H1 (cell line): ENCODE measurements around the gene CNNM3. TPM values are rescaled to one million over a fixed set of nuclear protein-coding genes. Genes with fewer than 3 reads are reported as not detected.
A peak's percentile ranks its signal among the peaks of the same experiment; 100 is the strongest.

Experiments
- CTCF ChIA-PET: fragments of 300-600 bp; sonication (Branson Sonifier 250); formaldehyde crosslinking; loops from one replicate; lab custom pipeline; 2021; ENCODE audit not compliant: partially characterized antibody; lab: Charles Lee
- POLR2A ChIA-PET: fragments of 300-600 bp; sonication (Branson Sonifier 250); formaldehyde crosslinking; loops from one replicate; lab custom pipeline; 2021; ENCODE audit warnings: inconsistent platforms; ENCODE audit not compliant: partially characterized antibody; lab: Charles Lee
- DNase-seq, 2 experiments: peaks; one replicate each; pipeline versions ENCODE4 v3.0.0 to v3.0.0-alpha.2; 2010 to 2022; ENCODE audit warnings: low spot score in 2 of 2, low read depth in 1 of 2, mixed read lengths in 1 of 2
- FAIRE-seq: peaks from 2 replicates; lab custom pipeline; 2011; peaks lifted over from hg19 to GRCh38; lab: Jason Lieb, UNC
- H2AFZ ChIP-seq: 2 replicates; pipeline ENCODE4 v1.8.1; 2012; ENCODE audit warnings: low read length, inconsistent platforms
- H2AK5ac ChIP-seq: 2 replicates; pipeline ENCODE4 v1.6.1; 2013; ENCODE audit warnings: low read depth, low read length
- H2BK120ac ChIP-seq: replicated peaks from 2 replicates; pipeline ENCODE3; 2013; ENCODE audit warnings: low read depth, low read length, inconsistent platforms
- H2BK12ac ChIP-seq: 2 replicates; pipeline ENCODE4 v1.6.1; 2013; ENCODE audit warnings: low read depth, low read length
- H2BK15ac ChIP-seq: 2 replicates; pipeline ENCODE4 v1.6.1; 2013; ENCODE audit warnings: low read length
- H2BK20ac ChIP-seq: 2 replicates; pipeline ENCODE4 v1.6.1; 2013; ENCODE audit warnings: low read length
- H2BK5ac ChIP-seq: 2 replicates; pipeline ENCODE4 v1.6.1; 2013; ENCODE audit warnings: low read depth, low read length
- H3K14ac ChIP-seq: 2 replicates; pipeline ENCODE4 v1.6.1; 2013; ENCODE audit warnings: inconsistent platforms; ENCODE audit not compliant: insufficient read length
- H3K18ac ChIP-seq: 2 replicates; pipeline ENCODE4 v1.6.1; 2013; ENCODE audit warnings: low read length; ENCODE audit errors: extremely low read depth
- H3K23ac ChIP-seq: 2 replicates; pipeline ENCODE4 v1.6.1; 2013; ENCODE audit warnings: inconsistent platforms; ENCODE audit not compliant: insufficient read length
- H3K23me2 ChIP-seq: 2 replicates; pipeline ENCODE4 v1.6.1; 2013; ENCODE audit warnings: low read depth, low read length
- H3K27ac ChIP-seq: 2 replicates; pipeline ENCODE4 v1.6.1; 2011; ENCODE audit warnings: low read depth, low read length, inconsistent platforms
- H3K27me3 ChIP-seq, 4 experiments: replicated peaks in 1 of 4; 1 replicate in 1 of 4; 2 replicates in 3 of 4; pipeline versions ENCODE4 v1.6.1 to v1.8.1; 2011 to 2013; ENCODE audit warnings: low read length in 3 of 4, mild to moderate bottlenecking in 3 of 4, inconsistent platforms in 2 of 4, mixed read lengths in 2 of 4, moderate library complexity in 1 of 4; ENCODE audit not compliant: control insufficient read depth in 3 of 4, insufficient read depth in 3 of 4; ENCODE audit errors: extremely low read depth in 1 of 4
- H3K36me3 ChIP-seq, 4 experiments: 2 replicates each; pipeline versions ENCODE4 v1.6.1 to v1.8.1; 2011 to 2013; ENCODE audit warnings: mild to moderate bottlenecking in 4 of 4, low read length in 3 of 4, moderate library complexity in 2 of 4, control low read depth in 1 of 4, inconsistent platforms in 1 of 4; ENCODE audit not compliant: insufficient read depth in 4 of 4, control insufficient read depth in 2 of 4
- H3K4ac ChIP-seq: replicated peaks from 2 replicates; pipeline ENCODE3; 2013; ENCODE audit warnings: low read length, low read depth, mixed read lengths, inconsistent platforms; ENCODE audit not compliant: insufficient read length
- H3K4me1 ChIP-seq, 4 experiments: replicated peaks in 1 of 4; 1 replicate in 1 of 4; 2 replicates in 3 of 4; pipeline versions ENCODE4 v1.6.1 to v1.8.1; 2011 to 2013; ENCODE audit warnings: low read length in 3 of 4, inconsistent platforms in 2 of 4, mixed read lengths in 1 of 4; ENCODE audit not compliant: insufficient read depth in 4 of 4, control insufficient read depth in 3 of 4
- H3K4me2 ChIP-seq, 2 experiments: 2 replicates each; pipeline versions ENCODE4 v1.6.1 to v1.8.1; 2011 to 2013; ENCODE audit warnings: low read depth in 2 of 2, low read length in 2 of 2, control low read depth in 1 of 2, inconsistent platforms in 1 of 2, mild to moderate bottlenecking in 1 of 2; ENCODE audit not compliant: insufficient read depth in 1 of 2
- H3K4me3 ChIP-seq, 4 experiments: fragments of 200-600, 300-600 bp in 1 of 4; sonication (generic), shearing (Covaris generic), sonication (Bioruptor Twin) in 1 of 4; 2 replicates each; pipeline versions ENCODE4 v1.5.1 to v1.8.1; 2011 to 2016; ENCODE audit warnings: low read length in 4 of 4, low read depth in 3 of 4, control low read depth in 2 of 4, inconsistent platforms in 2 of 4, mild to moderate bottlenecking in 2 of 4, mixed read lengths in 1 of 4, moderate library complexity in 1 of 4; ENCODE audit not compliant: insufficient read depth in 2 of 4; ENCODE audit errors: extremely low read depth in 1 of 4
- H3K56ac ChIP-seq: replicated peaks from 2 replicates; pipeline ENCODE3; 2013; ENCODE audit warnings: low read depth, mild to moderate bottlenecking, mixed read lengths, low read length, inconsistent platforms; ENCODE audit not compliant: insufficient read length
- H3K79me1 ChIP-seq: 2 replicates; pipeline ENCODE4 v1.6.1; 2013; ENCODE audit warnings: low read depth, low read length, control low read depth
- H3K79me2 ChIP-seq, 2 experiments: 2 replicates each; pipeline versions ENCODE4 v1.6.1 to v1.8.1; 2012 to 2013; ENCODE audit warnings: low read length in 2 of 2, mild to moderate bottlenecking in 2 of 2, inconsistent platforms in 1 of 2; ENCODE audit not compliant: insufficient read depth in 2 of 2, control insufficient read depth in 1 of 2
- H3K9ac ChIP-seq, 4 experiments: replicated peaks in 1 of 4; 1 replicate in 1 of 4; 2 replicates in 3 of 4; pipeline versions ENCODE4 v1.6.1 to v1.8.1; 2011 to 2013; ENCODE audit warnings: low read depth in 3 of 4, low read length in 3 of 4, control low read depth in 2 of 4, mild to moderate bottlenecking in 2 of 4, moderate library complexity in 2 of 4, inconsistent platforms in 1 of 4; ENCODE audit errors: extremely low read depth in 1 of 4
- H3K9me3 ChIP-seq, 2 experiments: 2 replicates each; pipeline versions ENCODE4 v1.6.1 to v1.8.1; 2012 to 2013; ENCODE audit warnings: mild to moderate bottlenecking in 2 of 2, moderate library complexity in 2 of 2, control low read depth in 1 of 2, inconsistent platforms in 1 of 2, low read depth in 1 of 2, low read length in 1 of 2, mixed read lengths in 1 of 2; ENCODE audit not compliant: insufficient read depth in 2 of 2
- H4K20me1 ChIP-seq, 2 experiments: replicated peaks in 1 of 2; 2 replicates each; pipeline versions ENCODE3 to v1.8.1; 2011 to 2013; ENCODE audit warnings: inconsistent platforms in 2 of 2, low read length in 2 of 2, mild to moderate bottlenecking in 1 of 2; ENCODE audit not compliant: insufficient read depth in 2 of 2, control insufficient read depth in 1 of 2
- H4K5ac ChIP-seq: 2 replicates; pipeline ENCODE4 v1.6.1; 2013; ENCODE audit warnings: low read length, low read depth, mixed read lengths, inconsistent platforms; ENCODE audit not compliant: insufficient read length
- H4K8ac ChIP-seq: 2 replicates; pipeline ENCODE4 v1.8.0; 2013; ENCODE audit warnings: mild to moderate bottlenecking, moderate library complexity, low read length, inconsistent platforms; ENCODE audit not compliant: insufficient read depth; ENCODE audit errors: extremely low read depth
- H4K91ac ChIP-seq: replicated peaks from 2 replicates; pipeline ENCODE3; 2013; ENCODE audit warnings: low read length, mixed read lengths, inconsistent platforms; ENCODE audit not compliant: insufficient read length
- CREB1 ChIP-seq: IDR thresholded peaks from 2 replicates; pipeline ENCODE4 v1.6.1; 2012; ENCODE audit warnings: inconsistent platforms
- CTBP2 ChIP-seq: IDR thresholded peaks from 2 replicates; pipeline ENCODE4 v1.7.0; 2011; ENCODE audit warnings: borderline replicate concordance, mild to moderate bottlenecking, moderate library complexity, mixed read lengths, low read length; ENCODE audit not compliant: insufficient read depth, insufficient read length
- GABPA ChIP-seq: IDR thresholded peaks from 2 replicates; pipeline ENCODE4 v1.6.1; 2011; ENCODE audit warnings: mild to moderate bottlenecking, low read length, moderate library complexity, borderline replicate concordance; ENCODE audit not compliant: insufficient read depth
- KDM5A ChIP-seq: fragments of 200-600 bp; IDR thresholded peaks from 2 replicates; pipeline ENCODE4 v1.7.1; 2012; ENCODE audit warnings: mild to moderate bottlenecking, low read length, inconsistent platforms, mixed read lengths
- POU5F1 ChIP-seq: IDR thresholded peaks from 2 replicates; pipeline ENCODE4 v1.6.1; 2011; ENCODE audit warnings: low read depth, mild to moderate bottlenecking, low read length, moderate library complexity
- SP4 ChIP-seq: IDR thresholded peaks from 2 replicates; pipeline ENCODE4 v1.6.1; 2012; ENCODE audit warnings: low read length, inconsistent platforms
- WGBS, 2 experiments: shearing (Covaris generic) in 1 of 2; methylation state at CpG; one replicate each; pipeline versions ENCODE4 v1.1.6 to v1.1.7; 2013 to 2015; ENCODE audit warnings: low lambda C conversion rate in 2 of 2, mixed read lengths in 2 of 2, inconsistent platforms in 1 of 2, low coverage in 1 of 2, missing lambda C conversion rate in 1 of 2; ENCODE audit not compliant: insufficient replicate concordance in 2 of 2, insufficient coverage in 1 of 2, insufficient read length in 1 of 2; ENCODE audit errors: extremely low coverage in 1 of 2, missing lambda C conversion rate in 1 of 2; 5-methylcytosine and 5-hydroxymethylcytosine counted together
- polyA plus RNA-seq, 7 experiments: library from polyadenylated mRNA; depleted of rRNA in 3 of 7; stranded (reverse) in 5 of 7; unstranded in 2 of 7; fragments of >200 nt in 5 of 7; fragments of 200-250 nt in 2 of 7; gene quantifications; 1 replicate in 5 of 7; 2 replicates in 1 of 7; 4 replicates in 1 of 7; pipeline versions ENCODE4 v1.2.1 to v1.2.3, GENCODE V29; 2011 to 2013; ENCODE audit warnings: missing spikeins in 2 of 7, mixed read lengths in 2 of 7
- total RNA-seq: library from RNA; stranded (reverse); fragmentation: NEBNext Ultra II Directional; extraction: Animal tissue kit (Norgen Biotek cat#: 25700); gene quantifications from 2 replicates; pipeline ENCODE4 v1.2.1, GENCODE V29; 2021

Gene CNNM3
- total and polyA plus RNA-seq, 2 of the 8 experiments (the other 6 are each of a cell fraction or from before 2014, with no cell fraction given) = 29.1 to 29.2 TPM

DNA sequence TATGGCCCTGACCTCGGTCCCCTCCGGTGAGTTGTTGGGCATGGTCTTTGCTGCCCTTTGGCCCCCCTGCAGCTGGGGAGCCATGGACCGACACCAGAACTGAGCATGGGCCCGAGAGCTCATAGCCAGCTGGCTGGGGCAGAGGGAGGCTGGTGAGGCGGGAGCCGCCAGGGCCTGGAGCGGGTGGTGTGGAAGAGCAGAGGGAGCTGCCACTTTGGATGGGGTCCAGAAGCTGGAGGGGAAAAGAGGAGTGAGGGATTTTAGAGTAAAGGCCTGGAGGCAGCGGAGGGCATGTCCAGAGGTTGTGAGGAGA, 16.5 kb upstream of the CNNM3 start:
- ChIA-PET POLR2A (interaction anchor here (0.6 to 1.8 kb wide), 4 partner anchors 10 to 209 kb away, joined by 3 to 6 read pairs (median 4); no protein-coding TSS in a partner anchor), CTCF (interaction anchor here (0.9 to 5.0 kb wide), 15 partner anchors 10 to 249 kb away, joined by 3 to 46 read pairs (median 7); partner anchors contain the start of gene CNNM4)
- Histone ChIP-seq H4K5ac (no peak overlapping the region), H3K56ac (no peak overlapping the region), H2AK5ac (no peak overlapping the region), H3K23ac (no peak overlapping the region), H3K9me3 (no peaks in the 10 kb centered on the region), H2BK12ac (no peak overlapping the region), H3K18ac (no peak overlapping the region), H3K14ac (no peak overlapping the region), H2AFZ (no peak overlapping the region), H3K79me2 (no peaks in the 10 kb centered on the region), H3K4ac (no peak overlapping the region), H3K4me1 (no peaks in the 10 kb centered on the region; a peak in 2 of 7 replicates), H3K4me3 (no peak overlapping the region), H4K91ac (no peak overlapping the region), H2BK5ac (no peak overlapping the region), H3K27me3 (no peaks in the 10 kb centered on the region), H2BK120ac (no peak overlapping the region), H4K20me1 (peaks cover 0 to 5% of the 10 kb centered on the region in 2 experiments), H3K79me1 (no peaks in the 10 kb centered on the region), H3K4me2 (no peak overlapping the region), H3K27ac (no peak overlapping the region), H2BK15ac (no peak overlapping the region), H2BK20ac (no peak overlapping the region), H4K8ac (peak overlapping the region; percentile 71), H3K36me3 (peaks cover 0 to 6% (median 5%) of the 10 kb centered on the region in 4 experiments; a peak in 3 of 8 replicates), H3K9ac (no peak overlapping the region), H3K23me2 (peaks cover 7% of the 10 kb centered on the region; the same call in 1 of the 2 replicates)
- 99% methylated on average over 7 of the region's 8 CpGs; no CpG with 5 or more reads in 1 of the 2 experiments for WGBS, 2 experiments
- TF ChIP-seq CTBP2 (no peak), POU5F1 (no peak), SP4 (no peak), KDM5A (no peak), GABPA (no peak), CREB1 (no peak)
- DNase-seq (no peak), FAIRE-seq (no peak)
